Measurements from ENCODE around the gene TNS3. TPM values are rescaled to one million over a fixed set of nuclear protein-coding genes. Genes with fewer than 3 reads are reported as not detected.
A peak's percentile ranks its signal among the peaks of the same experiment; 100 is the strongest.

The TNS3 gene
- polyA plus RNA-seq, 3 donors, result 5.2 to 30.3 (median 7.9) TPM

GRCh38 chr7:47452295-47452694 is 129.6 kb downstream of the TNS3 start:
- peaks cover 47 to 57% of the 10 kb centered on the region in 2 donors for H3K36me3 Mint-ChIP-seq
- H3K27ac Mint-ChIP-seq, result peak overlapping the region in 3 of 7 donors; percentile 24 to 78 (median 77)
- Histone ChIP-seq H2AFZ (ENCODE audit: insufficient read depth, low read depth, low read length, poor library complexity, severe bottlenecking) (no peak overlapping the region), H3K9me3 (replicated peaks in 1 of 2; ENCODE audit: control insufficient read depth in 1 of 2, insufficient read depth in 1 of 2, low read length in 2 of 2) (no peaks in the 10 kb centered on the region), H4K20me1 (ENCODE audit: insufficient read depth, low read length) (peaks cover 98% of the 10 kb centered on the region), H3K27me3 (ENCODE audit: control insufficient read depth in 2 of 2, insufficient read depth in 2 of 2, low read length in 2 of 2) (no peaks in the 10 kb centered on the region), H3K4me3 (replicated peaks in 1 of 3; ENCODE audit: low read depth in 2 of 3, low read length in 3 of 3) (no peak overlapping the region), H3K4me2 (replicated peaks; ENCODE audit: extremely low read depth, low read length, poor library complexity, severe bottlenecking) (no peak overlapping the region), H3K36me3 (replicated peaks in 1 of 2; ENCODE audit: control insufficient read depth in 1 of 2, insufficient read depth in 2 of 2, low read length in 2 of 2) (peaks cover 14 to 57% of the 10 kb centered on the region in 2 donors), H3K4me1 (ENCODE audit: control insufficient read depth in 1 of 2, insufficient read depth in 2 of 2, low read length in 2 of 2) (peaks cover 17 to 25% of the 10 kb centered on the region in 2 donors), H3K79me2 (ENCODE audit: insufficient read depth, low read length) (peaks cover 70% of the 10 kb centered on the region), H3K27ac (ENCODE audit: low read depth in 1 of 2, low read length in 2 of 2) (peak overlapping the region in 1 of 2 donors; percentile 52), H3K9ac (ENCODE audit: insufficient read depth, low read length, poor library complexity, severe bottlenecking) (no peak overlapping the region)
- no peak for DNase-seq
- peaks cover 0 to 2% (median 0%) of the 10 kb centered on the region in 3 donors for H3K27me3 Mint-ChIP-seq (ENCODE audit: low read depth in 3 of 3)
- no peak for TF ChIP-seq CTCF (IDR thresholded peaks at IDR 0.05)
- WGBS (ENCODE audit: insufficient coverage), result no CpG with 5 or more reads among the region's 3 CpGs
- no peak overlapping the region for H3K4me3 Mint-ChIP-seq
- intact Hi-C loops (cut with micrococcal nuclease), result loop anchor here in 1 of 2 donors (5.0 kb wide), 2 partner anchors 35 to 50 kb away; no protein-coding TSS in a partner anchor
- H3K9me3 Mint-ChIP-seq, result no peaks in the 10 kb centered on the region
- H3K4me1 Mint-ChIP-seq, result peaks cover 30% of the 10 kb centered on the region

GRCh38 chr7:47451851-47452205 is 130.1 kb downstream of the TNS3 start:
- peak overlapping the region in 1 of 2 donors; percentile 52 for H3K27ac ChIP-seq (ENCODE audit: low read depth in 1 of 2, low read length in 2 of 2)
- H3K4me1 ChIP-seq (ENCODE audit: control insufficient read depth in 1 of 2, insufficient read depth in 2 of 2, low read length in 2 of 2), result peaks cover 17 to 25% of the 10 kb centered on the region in 2 donors
- no peak for TF ChIP-seq CTCF (IDR thresholded peaks at IDR 0.05)
- H3K79me2 ChIP-seq (ENCODE audit: insufficient read depth, low read length), result peaks cover 69% of the 10 kb centered on the region
- no peaks in the 10 kb centered on the region for H3K9me3 Mint-ChIP-seq
- H3K4me3 ChIP-seq (replicated peaks in 1 of 3; ENCODE audit: low read depth in 2 of 3, low read length in 3 of 3), result no peak overlapping the region
- peaks cover 100% of the 10 kb centered on the region for H4K20me1 ChIP-seq (ENCODE audit: insufficient read depth, low read length)
- DNase-seq, result no peak
- peaks cover 0 to 2% (median 0%) of the 10 kb centered on the region in 3 donors for H3K27me3 Mint-ChIP-seq (ENCODE audit: low read depth in 3 of 3)
- intact Hi-C loops (cut with micrococcal nuclease), result loop anchor here in 1 of 2 donors (5.0 kb wide), 2 partner anchors 35 to 50 kb away; no protein-coding TSS in a partner anchor
- H3K4me1 Mint-ChIP-seq, result peaks cover 30% of the 10 kb centered on the region
- H3K27me3 ChIP-seq (ENCODE audit: control insufficient read depth in 2 of 2, insufficient read depth in 2 of 2, low read length in 2 of 2), result no peaks in the 10 kb centered on the region
- H3K9me3 ChIP-seq (replicated peaks in 1 of 2; ENCODE audit: control insufficient read depth in 1 of 2, insufficient read depth in 1 of 2, low read length in 2 of 2), result no peaks in the 10 kb centered on the region
- no peak overlapping the region for H3K4me2 ChIP-seq (replicated peaks; ENCODE audit: extremely low read depth, low read length, poor library complexity, severe bottlenecking)
- H3K9ac ChIP-seq (ENCODE audit: insufficient read depth, low read length, poor library complexity, severe bottlenecking), result no peak overlapping the region
- no peak overlapping the region for H2AFZ ChIP-seq (ENCODE audit: insufficient read depth, low read depth, low read length, poor library complexity, severe bottlenecking)
- H3K27ac Mint-ChIP-seq, result peak overlapping the region in 2 of 7 donors; percentile 15 to 63
- no peak overlapping the region for H3K4me3 Mint-ChIP-seq
- H3K36me3 ChIP-seq (replicated peaks in 1 of 2; ENCODE audit: control insufficient read depth in 1 of 2, insufficient read depth in 2 of 2, low read length in 2 of 2), result peaks cover 14 to 58% of the 10 kb centered on the region in 2 donors
- H3K36me3 Mint-ChIP-seq, result peaks cover 49 to 62% of the 10 kb centered on the region in 2 donors
- WGBS (ENCODE audit: insufficient coverage), result 95% methylated on average over 3 of the region's 3 CpGs

All from CD14-positive monocyte (primary cell).